Fibroblast of lung (primary cell): Measurements from ENCODE around the gene C16orf92. TPM values are rescaled to one million over a fixed set of nuclear protein-coding genes. Genes with fewer than 3 reads are reported as not detected.
A peak's percentile ranks its signal among the peaks of the same experiment; 100 is the strongest.

Experiments
- DNase-seq, 2 donors: peaks; one replicate each; pipeline versions ENCODE4 v3.0.0 to v3.0.0-alpha.2; 2010; ENCODE audit warnings: low read depth in 2 of 2
- H2AFZ ChIP-seq: 2 replicates; pipeline ENCODE4 v1.5.1; 2012; ENCODE audit warnings: low read length, control low read depth, inconsistent platforms
- H3K27ac ChIP-seq: 2 replicates; pipeline ENCODE4 v1.5.1; 2011; ENCODE audit warnings: low read length, control low read depth; ENCODE audit not compliant: insufficient read depth
- H3K27me3 ChIP-seq: 2 replicates; pipeline ENCODE4 v1.5.1; 2011; ENCODE audit warnings: mild to moderate bottlenecking, low read length; ENCODE audit not compliant: control insufficient read depth, insufficient read depth
- H3K36me3 ChIP-seq: 2 replicates; pipeline ENCODE4 v1.5.1; 2011; ENCODE audit warnings: low read length; ENCODE audit not compliant: control insufficient read depth, insufficient read depth
- H3K4me1 ChIP-seq: 2 replicates; pipeline ENCODE4 v1.5.1; 2011; ENCODE audit warnings: low read length; ENCODE audit not compliant: control insufficient read depth, insufficient read depth; ENCODE audit errors: extremely low read depth
- H3K4me2 ChIP-seq: 2 replicates; pipeline ENCODE4 v1.5.1; 2011; ENCODE audit warnings: low read length, control low read depth; ENCODE audit not compliant: insufficient read depth; ENCODE audit errors: extremely low read depth
- H3K4me3 ChIP-seq, 4 experiments: fragments of 200-600 bp in 1 of 4; sonication (generic) in 1 of 4; replicated peaks in 1 of 4; 2 replicates each; pipeline ENCODE4 v1.5.1; 2011 to 2016; ENCODE audit warnings: low read length in 4 of 4, low read depth in 3 of 4, mild to moderate bottlenecking in 3 of 4, control low read depth in 2 of 4, inconsistent platforms in 1 of 4, mixed read lengths in 1 of 4; ENCODE audit not compliant: insufficient read depth in 1 of 4; ENCODE audit errors: control extremely low read depth in 1 of 4
- H3K79me2 ChIP-seq: 2 replicates; pipeline ENCODE4 v1.5.1; 2012; ENCODE audit warnings: mild to moderate bottlenecking, low read length, inconsistent platforms; ENCODE audit not compliant: control insufficient read depth, insufficient read depth
- H3K9ac ChIP-seq: 2 replicates; pipeline ENCODE4 v1.5.1; 2011; ENCODE audit warnings: mild to moderate bottlenecking, low read length, control low read depth; ENCODE audit not compliant: insufficient read depth
- H3K9me3 ChIP-seq: 2 replicates; pipeline ENCODE4 v1.5.1; 2012; ENCODE audit warnings: low read depth, low read length; ENCODE audit not compliant: control insufficient read depth, insufficient read depth
- H4K20me1 ChIP-seq: 2 replicates; pipeline ENCODE4 v1.5.1; 2011; ENCODE audit warnings: low read length; ENCODE audit not compliant: control insufficient read depth, insufficient read depth; ENCODE audit errors: extremely low read depth
- EZH2 ChIP-seq: IDR thresholded peaks from 2 replicates; pipeline ENCODE4 v1.5.1; 2012; ENCODE audit warnings: low read length, control low read depth, mild to moderate bottlenecking; ENCODE audit errors: missing control alignments
- polyA plus RNA-seq, 2 donors: library from polyadenylated mRNA; depleted of rRNA in 1 of 2; stranded (reverse) in 1 of 2; unstranded in 1 of 2; fragments of >200 nt; gene quantifications; 2 replicates each; pipeline ENCODE4 v1.2.1, GENCODE V29; 2011 to 2012; ENCODE audit warnings: missing spikeins in 1 of 2
- total RNA-seq: library from RNA; depleted of rRNA; stranded (reverse); fragments of >200 nt; gene quantifications from 2 replicates; pipeline ENCODE4 v1.2.1, GENCODE V29; 2014
- TF ChIP-seq, protein P1 (sequence below), 2 donors: IDR thresholded peaks in 1 of 2; conservative IDR thresholded peaks in 1 of 2; 1 replicate in 1 of 2; 2 replicates in 1 of 2; pipeline ENCODE4 v1.5.1; 2011 to 2012; ENCODE audit warnings: low read length in 2 of 2, control low read depth in 1 of 2, inconsistent platforms in 1 of 2, low read depth in 1 of 2, mild to moderate bottlenecking in 1 of 2

Gene C16orf92
- total and polyA plus RNA-seq, 2 donors (not counting 1 experiment from before 2014, with no cell fraction given), result not detected

DNA sequence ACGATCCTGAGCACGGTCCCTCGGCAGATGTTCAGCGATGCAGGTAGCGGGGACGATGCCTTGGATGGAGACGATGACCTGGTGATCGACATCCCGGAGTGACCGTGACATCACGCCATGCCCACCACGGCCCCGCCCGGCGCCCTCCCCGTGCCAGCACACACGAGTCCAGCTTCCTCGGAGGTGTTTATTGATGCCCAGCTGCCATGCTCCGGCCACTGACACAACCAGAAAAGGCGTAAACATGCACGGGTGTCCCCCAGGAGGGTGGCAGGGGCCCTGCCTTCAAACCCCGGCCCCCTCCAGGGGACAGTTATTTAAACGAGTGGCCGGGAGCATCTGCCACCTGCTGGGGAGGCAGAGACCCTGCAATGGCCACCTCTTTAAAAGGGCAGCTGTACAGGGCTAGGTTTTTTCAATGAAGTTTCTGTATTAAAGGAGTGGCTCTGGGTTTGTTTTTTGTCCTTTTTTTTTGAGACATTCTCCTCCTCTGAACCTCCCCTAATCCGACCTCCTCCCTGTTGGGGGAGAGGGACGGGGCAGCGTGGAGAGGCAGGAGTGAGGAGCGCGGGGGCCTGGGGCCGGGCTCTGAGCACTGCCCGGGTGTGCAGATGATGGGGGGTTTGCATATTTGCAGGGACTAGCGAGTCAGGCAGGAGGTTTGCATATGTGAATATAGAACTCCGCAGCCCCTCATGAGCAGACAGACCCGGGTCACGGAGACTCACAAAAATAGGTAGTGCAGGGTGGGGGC, 17.5 kb upstream of the C16orf92 start:
- H3K9me3 ChIP-seq, result no peaks in the 10 kb centered on the region
- H4K20me1 ChIP-seq, result no peaks in the 10 kb centered on the region
- no peak overlapping the region for H2AFZ ChIP-seq
- DNase-seq, result peak in 1 of 2 donors; percentile 45
- H3K9ac ChIP-seq, result no peak overlapping the region
- H3K4me3 ChIP-seq, result no peak overlapping the region
- H3K4me2 ChIP-seq, result no peak overlapping the region
- no peaks in the 10 kb centered on the region for H3K4me1 ChIP-seq
- no peak for TF ChIP-seq EZH2
- TF ChIP-seq, protein P1, sequence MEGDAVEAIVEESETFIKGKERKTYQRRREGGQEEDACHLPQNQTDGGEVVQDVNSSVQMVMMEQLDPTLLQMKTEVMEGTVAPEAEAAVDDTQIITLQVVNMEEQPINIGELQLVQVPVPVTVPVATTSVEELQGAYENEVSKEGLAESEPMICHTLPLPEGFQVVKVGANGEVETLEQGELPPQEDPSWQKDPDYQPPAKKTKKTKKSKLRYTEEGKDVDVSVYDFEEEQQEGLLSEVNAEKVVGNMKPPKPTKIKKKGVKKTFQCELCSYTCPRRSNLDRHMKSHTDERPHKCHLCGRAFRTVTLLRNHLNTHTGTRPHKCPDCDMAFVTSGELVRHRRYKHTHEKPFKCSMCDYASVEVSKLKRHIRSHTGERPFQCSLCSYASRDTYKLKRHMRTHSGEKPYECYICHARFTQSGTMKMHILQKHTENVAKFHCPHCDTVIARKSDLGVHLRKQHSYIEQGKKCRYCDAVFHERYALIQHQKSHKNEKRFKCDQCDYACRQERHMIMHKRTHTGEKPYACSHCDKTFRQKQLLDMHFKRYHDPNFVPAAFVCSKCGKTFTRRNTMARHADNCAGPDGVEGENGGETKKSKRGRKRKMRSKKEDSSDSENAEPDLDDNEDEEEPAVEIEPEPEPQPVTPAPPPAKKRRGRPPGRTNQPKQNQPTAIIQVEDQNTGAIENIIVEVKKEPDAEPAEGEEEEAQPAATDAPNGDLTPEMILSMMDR (conservative IDR thresholded peaks at IDR 0.05 in 1 of 2, IDR thresholded peaks at IDR 0.05 in 1 of 2; ENCODE audit: low read depth in 1 of 2, low read length in 2 of 2), result peak; percentile 77 to 83
- peaks cover 8% of the 10 kb centered on the region for H3K36me3 ChIP-seq
- H3K79me2 ChIP-seq, result no peaks in the 10 kb centered on the region
- H3K27me3 ChIP-seq, result peaks cover 7% of the 10 kb centered on the region
- no peak overlapping the region for H3K27ac ChIP-seq

DNA sequence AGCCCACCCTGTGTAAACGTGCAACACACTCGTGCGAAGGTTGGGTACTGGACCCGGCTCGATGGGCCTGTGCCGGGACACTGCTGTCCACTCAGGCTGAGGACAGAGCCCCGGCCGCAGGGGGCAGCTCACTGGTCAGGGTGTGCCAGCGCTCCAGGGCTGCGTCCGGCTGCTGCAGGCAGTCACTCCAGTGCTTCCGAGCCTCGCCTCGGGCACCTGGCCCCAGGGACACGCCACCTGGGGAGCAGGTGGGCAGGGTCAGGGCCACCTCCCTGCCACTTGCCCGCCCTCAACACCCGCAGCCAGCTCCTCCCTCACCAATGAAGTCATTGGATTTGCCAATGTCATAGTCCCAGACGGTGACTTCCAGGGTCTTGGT, 16.9 kb upstream of the C16orf92 start:
- Histone ChIP-seq H3K4me2 (no peak overlapping the region), H3K27me3 (peaks cover 10% of the 10 kb centered on the region), H2AFZ (no peak overlapping the region), H3K4me1 (no peaks in the 10 kb centered on the region), H3K36me3 (peaks cover 6% of the 10 kb centered on the region), H4K20me1 (no peaks in the 10 kb centered on the region), H3K9ac (no peak overlapping the region), H3K4me3 (no peak overlapping the region), H3K9me3 (no peaks in the 10 kb centered on the region), H3K79me2 (no peaks in the 10 kb centered on the region), H3K27ac (no peak overlapping the region)
- TF ChIP-seq, protein P1 (conservative IDR thresholded peaks at IDR 0.05 in 1 of 2, IDR thresholded peaks at IDR 0.05 in 1 of 2; ENCODE audit: low read depth in 1 of 2, low read length in 2 of 2), result no peak
- TF ChIP-seq EZH2, result no peak
- no peak for DNase-seq

DNA sequence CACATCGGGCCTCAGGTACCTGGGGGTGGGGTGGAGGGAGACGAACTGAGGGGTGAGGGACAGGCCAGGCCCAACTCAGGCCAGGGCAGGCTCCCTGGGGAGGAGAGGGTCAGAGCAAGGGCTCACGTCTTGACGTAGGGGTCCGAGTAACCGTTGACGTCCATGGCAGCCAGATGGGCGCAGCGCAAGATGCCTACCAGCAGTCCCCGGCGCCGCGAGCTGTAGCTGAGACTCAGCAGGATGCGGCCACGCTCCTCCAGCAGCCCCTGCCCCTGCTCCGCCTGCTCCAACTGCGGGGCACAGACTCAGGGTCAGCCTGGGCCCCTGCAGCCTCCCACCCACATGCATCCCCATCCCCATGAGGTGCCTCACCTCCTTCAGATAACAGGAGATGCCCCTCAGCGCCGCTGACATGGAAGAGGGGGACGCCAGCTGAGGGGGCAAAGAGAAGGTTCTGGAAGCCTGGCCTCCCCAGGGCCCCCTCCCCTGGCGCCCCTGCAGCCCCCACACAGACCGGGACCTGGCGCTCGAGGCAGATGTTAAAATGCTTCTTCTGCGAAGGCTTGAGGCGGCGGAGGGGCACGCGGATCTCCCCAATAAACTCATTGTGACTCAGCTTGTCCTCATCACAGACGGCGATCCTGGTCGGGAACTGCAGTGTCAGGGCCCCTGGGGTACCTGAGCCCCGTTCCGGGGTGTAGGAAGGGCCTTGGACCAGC, 16.2 kb upstream of the C16orf92 start:
- Histone ChIP-seq H3K27ac (no peak overlapping the region), H3K9ac (no peak overlapping the region), H3K4me2 (no peak overlapping the region), H3K36me3 (peaks cover 6% of the 10 kb centered on the region), H3K9me3 (no peaks in the 10 kb centered on the region), H4K20me1 (no peaks in the 10 kb centered on the region), H3K4me3 (no peak overlapping the region), H3K79me2 (no peaks in the 10 kb centered on the region), H2AFZ (no peak overlapping the region), H3K4me1 (no peaks in the 10 kb centered on the region), H3K27me3 (peaks cover 15% of the 10 kb centered on the region)
- TF ChIP-seq, protein P1 (conservative IDR thresholded peaks at IDR 0.05 in 1 of 2, IDR thresholded peaks at IDR 0.05 in 1 of 2; ENCODE audit: low read depth in 1 of 2, low read length in 2 of 2), result no peak
- TF ChIP-seq EZH2, result no peak
- no peak for DNase-seq
